CD14-positive monocyte (primary cell): ENCODE data around the gene NR6A1. TPM values are rescaled to one million over a fixed set of nuclear protein-coding genes. Genes with fewer than 3 reads are reported as not detected.

Experiments
- DNase-seq, 3 donors: peaks; one replicate each; pipeline ENCODE4 v3.0.0-alpha.2; 2011 to 2022
- H2AFZ ChIP-seq: 2 replicates; pipeline ENCODE4 v1.6.0; 2012; ENCODE audit warnings: mild to moderate bottlenecking, low read depth, low read length, inconsistent platforms; ENCODE audit not compliant: insufficient read depth, poor library complexity, severe bottlenecking
- H3K27ac ChIP-seq, 2 donors: 1 replicate in 1 of 2; 2 replicates in 1 of 2; pipeline ENCODE4 v1.5.1; 2012 to 2013; ENCODE audit warnings: low read length in 2 of 2, control low read depth in 1 of 2, inconsistent platforms in 1 of 2, low read depth in 1 of 2, mild to moderate bottlenecking in 1 of 2
- H3K27me3 ChIP-seq, 2 donors: one replicate each; pipeline versions ENCODE4 v1.6.0 to v1.6.1; 2011 to 2013; ENCODE audit warnings: low read length in 2 of 2; ENCODE audit not compliant: control insufficient read depth in 2 of 2, insufficient read depth in 2 of 2
- H3K36me3 ChIP-seq, 2 donors: replicated peaks in 1 of 2; 1 replicate in 1 of 2; 2 replicates in 1 of 2; pipeline versions ENCODE4 v1.5.1 to v1.6.1; 2012 to 2013; ENCODE audit warnings: low read length in 2 of 2, control low read depth in 1 of 2, inconsistent platforms in 1 of 2, mild to moderate bottlenecking in 1 of 2; ENCODE audit not compliant: insufficient read depth in 2 of 2, control insufficient read depth in 1 of 2
- H3K4me1 ChIP-seq, 2 donors: 1 replicate in 1 of 2; 2 replicates in 1 of 2; pipeline versions ENCODE4 v1.5.1 to v1.6.1; 2012 to 2013; ENCODE audit warnings: low read length in 2 of 2, control low read depth in 1 of 2, inconsistent platforms in 1 of 2, mild to moderate bottlenecking in 1 of 2, moderate library complexity in 1 of 2; ENCODE audit not compliant: insufficient read depth in 2 of 2, control insufficient read depth in 1 of 2
- H3K4me2 ChIP-seq: replicated peaks from 2 replicates; pipeline ENCODE3; 2012; ENCODE audit warnings: low read length, moderate library complexity, mild to moderate bottlenecking; ENCODE audit not compliant: poor library complexity, severe bottlenecking; ENCODE audit errors: extremely low read depth
- H3K4me3 ChIP-seq, 3 experiments: fragments of 200-600 bp in 1 of 3; sonication (generic) in 1 of 3; replicated peaks in 1 of 3; 1 replicate in 2 of 3; 2 replicates in 1 of 3; pipeline ENCODE4 v1.5.1; 2011 to 2013; ENCODE audit warnings: low read length in 3 of 3, mild to moderate bottlenecking in 3 of 3, control low read depth in 2 of 3, low read depth in 2 of 3, inconsistent platforms in 1 of 3, moderate library complexity in 1 of 3
- H3K79me2 ChIP-seq: 2 replicates; pipeline ENCODE4 v1.6.0; 2012; ENCODE audit warnings: mild to moderate bottlenecking, control low read depth, inconsistent platforms, low read length, moderate library complexity; ENCODE audit not compliant: insufficient read depth
- H3K9ac ChIP-seq: 2 replicates; pipeline ENCODE4 v1.6.0; 2017; ENCODE audit warnings: low read length, mild to moderate bottlenecking; ENCODE audit not compliant: insufficient read depth, poor library complexity, severe bottlenecking
- H3K9me3 ChIP-seq, 2 donors: replicated peaks in 1 of 2; 1 replicate in 1 of 2; 2 replicates in 1 of 2; pipeline versions ENCODE4 v1.5.1 to v1.6.1; 2012 to 2013; ENCODE audit warnings: low read length in 2 of 2, control low read depth in 1 of 2; ENCODE audit not compliant: control insufficient read depth in 1 of 2, insufficient read depth in 1 of 2
- H4K20me1 ChIP-seq: 2 replicates; pipeline ENCODE4 v1.6.0; 2012; ENCODE audit warnings: mild to moderate bottlenecking, low read length, control low read depth, moderate library complexity; ENCODE audit not compliant: insufficient read depth
- H3K27ac Mint-ChIP-seq, 7 donors: one replicate each; pipeline ENCODE4 v1.8.0; 2020; ENCODE audit warnings: mild to moderate bottlenecking in 7 of 7, mixed read lengths in 7 of 7, moderate library complexity in 6 of 7, inconsistent platforms in 2 of 7
- H3K27me3 Mint-ChIP-seq, 3 donors: one replicate each; pipeline ENCODE4 v1.8.0; 2021 to 2022; ENCODE audit warnings: low read depth in 3 of 3, mild to moderate bottlenecking in 3 of 3, mixed read lengths in 3 of 3, moderate library complexity in 3 of 3, inconsistent platforms in 1 of 3
- H3K36me3 Mint-ChIP-seq, 2 donors: one replicate each; pipeline ENCODE4 v1.8.0; 2020; ENCODE audit warnings: mixed read lengths in 2 of 2, inconsistent platforms in 1 of 2, mild to moderate bottlenecking in 1 of 2
- H3K4me1 Mint-ChIP-seq: one replicate; pipeline ENCODE4 v1.8.0; 2020; ENCODE audit warnings: mild to moderate bottlenecking, mixed read lengths
- H3K4me3 Mint-ChIP-seq, 2 donors: one replicate each; pipeline ENCODE4 v1.8.0; 2020; ENCODE audit warnings: mild to moderate bottlenecking in 2 of 2, mixed read lengths in 2 of 2, moderate library complexity in 1 of 2
- H3K9me3 Mint-ChIP-seq, 7 donors: one replicate each; pipeline ENCODE4 v1.8.0; 2020 to 2022; ENCODE audit warnings: mixed read lengths in 7 of 7, mild to moderate bottlenecking in 6 of 7, moderate library complexity in 6 of 7, inconsistent platforms in 2 of 7
- WGBS: methylation state at CpG from one replicate; pipeline ENCODE4 v1.1.5; 2013; ENCODE audit warnings: missing lambda C conversion rate; ENCODE audit not compliant: insufficient coverage; 5-methylcytosine and 5-hydroxymethylcytosine counted together
- intact Hi-C, 2 donors: fragments of 100-400 bp; cut with micrococcal nuclease; formaldehyde crosslinking; loops; one replicate each; pipeline versions ENCODE4 v1.15.0 to v1.15.1; 2023
- polyA plus RNA-seq, 3 donors: library from polyadenylated mRNA; depleted of rRNA in 1 of 3; unstranded in 2 of 3; stranded (reverse) in 1 of 3; fragments of 300-500 nt in 2 of 3; fragments of >200 nt in 1 of 3; fragmentation: Illumina TruSeq in 2 of 3; gene quantifications; 1 replicate in 2 of 3; 2 replicates in 1 of 3; pipeline ENCODE4 v1.2.3, GENCODE V29; 2012 to 2021
- TF ChIP-seq, protein P1 (sequence below): fragments of 200-600 bp; IDR thresholded peaks from one replicate; pipeline ENCODE4 v1.8.0; 2022; ENCODE audit warnings: antibody characterized with exemption, mild to moderate bottlenecking

The NR6A1 gene
- polyA plus RNA-seq, 3 donors = 0.15 to 2.9 (median 0.28) TPM

DNA sequence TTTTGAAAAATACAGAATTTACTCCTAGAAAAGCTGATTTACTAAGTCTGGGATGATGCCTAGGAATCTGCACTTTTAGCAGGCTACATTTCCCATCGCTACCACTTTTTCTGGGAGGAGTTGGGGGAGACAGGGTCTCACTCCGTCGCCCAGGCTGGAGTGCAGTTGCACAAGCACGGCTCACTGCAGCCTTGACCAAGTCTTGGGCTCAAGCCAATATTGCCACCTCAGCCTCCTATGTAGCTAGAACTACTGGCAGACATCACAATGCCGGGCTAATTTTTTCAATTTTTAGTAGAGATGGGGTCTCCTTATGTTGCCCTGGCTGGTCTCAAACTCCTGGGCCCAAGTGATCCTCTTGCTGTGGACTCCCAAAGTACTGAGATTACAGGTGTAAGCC is 85.9 kb downstream of the NR6A1 start:
- no peak overlapping the region for H3K27ac Mint-ChIP-seq
- no peak overlapping the region for H3K4me2 ChIP-seq
- peaks cover 8 to 9% of the 10 kb centered on the region in 2 donors for H3K36me3 Mint-ChIP-seq
- peaks cover 0 to 3% (median 0%) of the 10 kb centered on the region in 7 donors for H3K9me3 Mint-ChIP-seq
- no peak overlapping the region for H3K4me3 Mint-ChIP-seq
- H3K4me3 ChIP-seq = no peak overlapping the region
- H2AFZ ChIP-seq = no peak overlapping the region
- no peaks in the 10 kb centered on the region for H3K79me2 ChIP-seq
- no peaks in the 10 kb centered on the region for H3K9me3 ChIP-seq
- no peaks in the 10 kb centered on the region for H3K27me3 ChIP-seq
- no peak overlapping the region for H3K9ac ChIP-seq
- intact Hi-C loops = no loop called here
- H3K4me1 ChIP-seq = peaks cover 14 to 25% of the 10 kb centered on the region in 2 donors
- no peaks in the 10 kb centered on the region for H3K36me3 ChIP-seq
- no peak overlapping the region for H3K27ac ChIP-seq
- TF ChIP-seq, protein P1, sequence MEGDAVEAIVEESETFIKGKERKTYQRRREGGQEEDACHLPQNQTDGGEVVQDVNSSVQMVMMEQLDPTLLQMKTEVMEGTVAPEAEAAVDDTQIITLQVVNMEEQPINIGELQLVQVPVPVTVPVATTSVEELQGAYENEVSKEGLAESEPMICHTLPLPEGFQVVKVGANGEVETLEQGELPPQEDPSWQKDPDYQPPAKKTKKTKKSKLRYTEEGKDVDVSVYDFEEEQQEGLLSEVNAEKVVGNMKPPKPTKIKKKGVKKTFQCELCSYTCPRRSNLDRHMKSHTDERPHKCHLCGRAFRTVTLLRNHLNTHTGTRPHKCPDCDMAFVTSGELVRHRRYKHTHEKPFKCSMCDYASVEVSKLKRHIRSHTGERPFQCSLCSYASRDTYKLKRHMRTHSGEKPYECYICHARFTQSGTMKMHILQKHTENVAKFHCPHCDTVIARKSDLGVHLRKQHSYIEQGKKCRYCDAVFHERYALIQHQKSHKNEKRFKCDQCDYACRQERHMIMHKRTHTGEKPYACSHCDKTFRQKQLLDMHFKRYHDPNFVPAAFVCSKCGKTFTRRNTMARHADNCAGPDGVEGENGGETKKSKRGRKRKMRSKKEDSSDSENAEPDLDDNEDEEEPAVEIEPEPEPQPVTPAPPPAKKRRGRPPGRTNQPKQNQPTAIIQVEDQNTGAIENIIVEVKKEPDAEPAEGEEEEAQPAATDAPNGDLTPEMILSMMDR = no peak
- no peaks in the 10 kb centered on the region for H4K20me1 ChIP-seq
- 47% methylated on average over 3 of the region's 5 CpGs for WGBS
- DNase-seq = no peak
- H3K4me1 Mint-ChIP-seq = peaks cover 33% of the 10 kb centered on the region
- H3K27me3 Mint-ChIP-seq = peaks cover 0 to 2% (median 0%) of the 10 kb centered on the region in 3 donors

DNA sequence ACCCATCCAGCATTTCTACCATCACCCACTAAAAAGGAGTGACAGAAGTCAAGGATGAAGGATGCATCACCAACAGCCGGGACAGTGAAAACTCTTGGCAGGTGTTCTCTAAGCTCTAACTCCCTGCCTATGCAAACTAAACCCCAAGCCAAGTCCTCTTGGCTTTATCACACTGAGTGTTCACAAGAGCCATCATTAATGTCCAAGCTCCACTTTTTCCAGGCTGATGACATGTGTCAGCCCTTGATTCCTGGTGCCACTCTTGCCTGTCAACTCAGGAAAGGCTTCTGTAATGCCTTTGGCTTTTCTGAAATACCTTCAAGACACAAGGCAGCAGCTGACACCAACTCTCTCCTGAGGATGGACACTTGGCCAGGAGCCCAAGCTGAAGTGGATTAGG is 86.9 kb downstream of the NR6A1 start:
- Mint-ChIP-seq H3K9me3 (peaks cover 0 to 3% (median 0%) of the 10 kb centered on the region in 7 donors), H3K27ac (no peak overlapping the region), H3K36me3 (peaks cover 8 to 10% of the 10 kb centered on the region in 2 donors), H3K4me1 (peaks cover 33% of the 10 kb centered on the region), H3K4me3 (no peak overlapping the region), H3K27me3 (peaks cover 0 to 2% (median 0%) of the 10 kb centered on the region in 3 donors)
- Histone ChIP-seq H4K20me1 (no peaks in the 10 kb centered on the region), H3K4me3 (no peak overlapping the region), H3K4me1 (peaks cover 14 to 25% of the 10 kb centered on the region in 2 donors), H3K27ac (no peak overlapping the region), H3K36me3 (no peaks in the 10 kb centered on the region), H3K9ac (no peak overlapping the region), H3K27me3 (no peaks in the 10 kb centered on the region), H3K79me2 (no peaks in the 10 kb centered on the region), H2AFZ (no peak overlapping the region), H3K4me2 (no peak overlapping the region), H3K9me3 (no peaks in the 10 kb centered on the region)
- WGBS = 100% methylated on average over 1 of the region's 1 CpG
- intact Hi-C loops = no loop called here
- DNase-seq = no peak
- TF ChIP-seq, protein P1 = no peak
